ENCODE data around the gene DPYSL3. TPM values are rescaled to one million over a fixed set of nuclear protein-coding genes. Genes with fewer than 3 reads are reported as not detected.

DPYSL3 gene
- total RNA-seq, 2 donors from 2014 or later = 0.05 to 0.12 TPM

DNA sequence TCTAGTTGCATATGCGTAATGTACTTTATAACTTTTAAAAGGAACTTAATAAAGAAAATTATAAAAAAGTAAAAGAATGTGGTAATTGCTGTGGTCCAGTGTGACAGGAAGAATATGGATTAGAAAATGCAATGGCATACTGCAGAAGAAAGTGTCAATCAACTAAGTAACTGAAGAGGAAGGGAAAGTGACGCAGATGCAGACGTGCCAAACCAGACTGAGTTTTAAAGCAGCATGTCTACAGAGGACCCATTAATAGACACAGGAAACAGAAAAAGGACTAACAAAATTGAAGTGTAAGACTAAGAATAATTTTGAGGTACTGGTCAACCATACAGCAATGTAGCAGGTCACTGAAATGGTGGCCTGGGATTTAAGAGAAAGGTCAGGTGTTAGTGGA, 73.3 kb downstream of the DPYSL3 start:
- H3K27me3 Mint-ChIP-seq (ENCODE audit: low read depth) = peaks cover 22% of the 10 kb centered on the region
- H3K4me1 Mint-ChIP-seq (ENCODE audit: low read depth) = no peaks in the 10 kb centered on the region
- no peak overlapping the region for H3K27ac Mint-ChIP-seq
- H3K36me3 Mint-ChIP-seq (ENCODE audit: insufficient read depth in 2 of 2) = no peaks in the 10 kb centered on the region
- no peak for DNase-seq
- no peak overlapping the region for H3K4me3 Mint-ChIP-seq
- no peaks in the 10 kb centered on the region for H3K9me3 Mint-ChIP-seq
- ATAC-seq (replicated peaks in 1 of 2) = no peak

DNA sequence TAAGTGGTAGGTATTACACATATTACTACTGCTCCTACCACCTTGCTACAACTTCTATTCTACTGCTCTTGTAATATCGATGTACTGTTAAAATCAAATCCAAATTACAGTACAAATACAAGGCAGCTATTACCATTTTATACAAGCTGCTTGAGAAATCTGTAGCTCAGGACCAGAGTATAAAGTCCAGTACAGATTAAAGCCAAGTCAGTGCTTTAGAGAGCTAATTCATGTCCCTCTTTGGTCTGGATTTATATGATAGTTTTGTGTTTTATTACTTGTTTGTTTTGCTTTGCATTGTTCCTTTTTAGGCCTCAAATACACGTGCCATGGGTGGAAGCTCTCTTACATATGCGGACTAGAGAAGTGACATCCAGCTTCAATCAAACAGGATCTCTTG, 75.8 kb downstream of the DPYSL3 start:
- H3K27ac Mint-ChIP-seq = no peak overlapping the region
- no peaks in the 10 kb centered on the region for H3K9me3 Mint-ChIP-seq
- ATAC-seq (replicated peaks in 1 of 2) (no peak), DNase-seq (no peak)
- H3K4me1 Mint-ChIP-seq (ENCODE audit: low read depth) = no peaks in the 10 kb centered on the region
- peaks cover 11% of the 10 kb centered on the region for H3K27me3 Mint-ChIP-seq (ENCODE audit: low read depth)
- no peak overlapping the region for H3K4me3 Mint-ChIP-seq
- H3K36me3 Mint-ChIP-seq (ENCODE audit: insufficient read depth in 2 of 2) = no peaks in the 10 kb centered on the region

DNA sequence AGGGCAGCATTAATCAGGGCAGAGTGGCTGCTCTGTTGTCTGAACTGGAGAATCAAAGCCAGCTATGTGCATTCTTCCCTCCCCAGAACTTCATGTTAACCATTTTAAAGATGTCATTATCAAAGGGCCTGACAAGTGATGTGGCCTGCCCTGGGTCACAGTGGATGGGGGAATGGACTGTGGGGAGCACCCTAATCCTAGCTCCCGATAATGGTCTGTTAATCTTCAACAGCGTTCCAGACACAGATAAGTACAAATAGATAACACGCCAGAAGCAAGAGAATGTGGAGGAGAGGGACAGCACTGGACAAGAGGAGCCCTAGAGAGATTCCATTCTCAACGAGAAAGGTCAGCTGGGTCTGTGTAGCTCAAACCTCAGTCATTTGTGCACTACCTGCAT, 77.5 kb downstream of the DPYSL3 start:
- Mint-ChIP-seq H3K36me3 (ENCODE audit: insufficient read depth in 2 of 2) (no peaks in the 10 kb centered on the region), H3K4me3 (no peak overlapping the region), H3K27me3 (ENCODE audit: low read depth) (no peaks in the 10 kb centered on the region), H3K9me3 (no peaks in the 10 kb centered on the region), H3K4me1 (ENCODE audit: low read depth) (no peaks in the 10 kb centered on the region), H3K27ac (no peak overlapping the region)
- ATAC-seq (replicated peaks in 1 of 2) = no peak
- DNase-seq = no peak

DNA sequence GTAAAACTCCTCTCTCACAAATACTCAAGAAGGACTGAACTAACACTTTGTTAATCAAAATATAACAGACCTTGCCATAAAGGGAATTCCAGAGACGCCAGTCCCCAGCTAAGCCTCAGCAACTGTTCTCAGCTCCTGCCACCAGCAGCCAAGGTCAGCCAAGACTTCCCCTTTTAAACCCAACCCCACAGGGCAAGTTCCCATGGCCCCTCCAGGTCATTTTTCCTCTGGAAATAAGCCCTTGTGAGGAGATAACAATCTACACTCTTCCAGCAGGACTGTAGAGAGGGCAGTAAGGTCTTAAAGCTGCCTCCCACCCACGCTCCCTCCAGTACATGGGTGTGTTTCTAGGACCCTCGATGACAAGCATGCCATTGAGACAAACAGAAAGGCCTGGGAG, 78.3 kb downstream of the DPYSL3 start:
- no peaks in the 10 kb centered on the region for H3K9me3 Mint-ChIP-seq
- no peak for DNase-seq
- no peaks in the 10 kb centered on the region for H3K27me3 Mint-ChIP-seq (ENCODE audit: low read depth)
- no peaks in the 10 kb centered on the region for H3K36me3 Mint-ChIP-seq (ENCODE audit: insufficient read depth in 2 of 2)
- ATAC-seq (replicated peaks in 1 of 2) = no peak
- H3K27ac Mint-ChIP-seq = no peak overlapping the region
- H3K4me3 Mint-ChIP-seq = no peak overlapping the region
- no peaks in the 10 kb centered on the region for H3K4me1 Mint-ChIP-seq (ENCODE audit: low read depth)

DNA sequence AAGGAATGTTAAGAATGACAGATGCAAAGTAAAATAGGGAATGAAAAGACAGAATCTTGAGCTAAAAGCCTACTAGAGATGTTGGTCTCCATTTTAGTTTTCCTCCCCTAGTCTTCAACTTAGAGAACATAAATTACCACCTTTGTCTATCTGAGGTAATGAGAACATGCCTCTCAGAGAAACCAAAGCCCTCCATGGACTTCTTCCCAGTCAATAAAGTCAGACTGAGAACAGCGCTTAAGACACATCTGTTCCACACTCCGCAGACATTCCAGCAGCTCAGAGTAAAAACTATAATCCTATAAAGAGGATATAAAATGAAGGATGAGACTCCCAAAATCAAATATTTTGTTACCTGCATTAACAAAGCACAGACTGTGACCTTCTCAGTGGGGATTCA, 79.2 kb downstream of the DPYSL3 start:
- no peaks in the 10 kb centered on the region for H3K9me3 Mint-ChIP-seq
- no peak for ATAC-seq (replicated peaks in 1 of 2)
- no peak for DNase-seq
- no peaks in the 10 kb centered on the region for H3K4me1 Mint-ChIP-seq (ENCODE audit: low read depth)
- no peak overlapping the region for H3K27ac Mint-ChIP-seq
- H3K27me3 Mint-ChIP-seq (ENCODE audit: low read depth) = no peaks in the 10 kb centered on the region
- no peaks in the 10 kb centered on the region for H3K36me3 Mint-ChIP-seq (ENCODE audit: insufficient read depth in 2 of 2)
- no peak overlapping the region for H3K4me3 Mint-ChIP-seq

DNA sequence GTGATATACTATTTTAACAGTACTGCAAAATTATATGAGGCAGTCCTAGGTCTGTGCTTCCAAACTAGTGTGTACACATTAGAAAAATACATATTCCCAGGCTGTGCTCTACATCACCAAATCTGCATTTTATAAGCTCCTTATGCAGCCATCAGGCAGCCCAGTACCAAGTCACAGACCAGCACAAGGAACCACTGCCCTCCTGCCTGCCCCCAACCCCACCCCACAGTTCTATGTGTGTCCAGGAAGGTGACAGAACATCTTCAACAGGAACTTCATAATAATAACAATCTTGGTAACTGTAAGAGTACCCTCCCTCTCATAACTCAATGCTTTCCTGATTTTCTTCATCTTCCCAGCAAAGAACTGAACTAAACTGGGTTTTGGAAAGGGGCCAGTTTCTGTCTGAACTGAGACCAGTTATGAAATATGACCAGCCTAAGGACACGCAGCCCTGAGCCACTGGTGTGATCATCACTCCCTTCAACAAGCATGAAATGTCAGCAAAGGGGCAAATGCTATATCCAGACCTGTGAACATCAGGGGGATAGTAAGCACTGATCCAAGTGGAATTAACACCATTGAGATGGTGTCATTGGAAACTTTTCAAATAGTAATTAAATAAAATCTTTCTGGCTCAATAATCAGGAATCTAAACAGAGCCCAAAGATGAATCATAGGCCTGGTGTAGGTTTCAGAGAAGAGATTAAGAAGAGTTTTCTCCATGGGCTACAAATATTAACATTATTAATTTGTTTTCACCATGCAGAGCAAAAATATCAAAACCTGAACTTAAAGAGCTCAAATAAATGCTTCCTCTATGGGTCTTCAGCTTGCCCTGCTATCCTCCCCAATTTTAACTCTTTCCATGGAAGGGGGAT, 82.1 kb downstream of the DPYSL3 start:
- no peaks in the 10 kb centered on the region for H3K27me3 Mint-ChIP-seq (ENCODE audit: low read depth)
- no peak overlapping the region for H3K4me3 Mint-ChIP-seq
- H3K4me1 Mint-ChIP-seq (ENCODE audit: low read depth) = no peaks in the 10 kb centered on the region
- H3K27ac Mint-ChIP-seq = no peak overlapping the region
- ATAC-seq (replicated peaks in 1 of 2) = no peak
- H3K9me3 Mint-ChIP-seq = no peaks in the 10 kb centered on the region
- no peaks in the 10 kb centered on the region for H3K36me3 Mint-ChIP-seq (ENCODE audit: insufficient read depth in 2 of 2)
- no peak for DNase-seq

DNA sequence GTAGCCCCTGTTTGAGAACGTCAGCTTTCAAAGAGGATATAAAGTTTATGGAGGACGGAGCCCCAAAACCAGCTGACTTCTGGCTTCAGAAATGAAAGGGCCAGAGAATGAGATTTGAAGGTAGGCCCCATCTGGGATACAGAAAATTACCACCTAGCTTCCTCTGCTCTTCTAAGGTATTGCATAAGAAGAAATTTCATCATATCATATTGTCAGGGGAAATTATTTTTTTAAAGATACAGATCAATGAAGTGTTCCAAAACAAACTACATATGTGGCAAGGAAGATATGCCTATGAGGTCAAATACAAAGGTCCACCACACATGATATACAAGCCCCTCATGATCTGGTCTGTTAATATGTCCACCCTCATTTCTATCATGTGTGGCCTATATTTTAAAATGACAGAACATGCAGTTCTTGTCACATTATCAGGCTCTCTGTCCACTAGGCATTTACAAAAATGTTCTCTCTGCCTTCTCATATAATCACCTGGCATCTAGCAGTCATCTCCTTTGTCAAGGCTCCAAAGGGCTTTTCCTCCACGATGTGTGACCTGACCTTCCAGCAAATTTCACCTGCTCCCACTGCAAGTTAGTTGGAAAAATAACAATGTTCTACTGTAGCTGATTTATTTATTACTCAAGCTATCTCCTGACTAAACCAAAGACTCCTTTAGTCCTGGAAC, 83.1 kb downstream of the DPYSL3 start:
- Mint-ChIP-seq H3K27me3 (ENCODE audit: low read depth) (no peaks in the 10 kb centered on the region), H3K27ac (no peak overlapping the region), H3K4me3 (no peak overlapping the region), H3K36me3 (ENCODE audit: insufficient read depth in 2 of 2) (no peaks in the 10 kb centered on the region), H3K4me1 (ENCODE audit: low read depth) (no peaks in the 10 kb centered on the region), H3K9me3 (no peaks in the 10 kb centered on the region)
- ATAC-seq (replicated peaks in 1 of 2) (no peak), DNase-seq (no peak)

DNA sequence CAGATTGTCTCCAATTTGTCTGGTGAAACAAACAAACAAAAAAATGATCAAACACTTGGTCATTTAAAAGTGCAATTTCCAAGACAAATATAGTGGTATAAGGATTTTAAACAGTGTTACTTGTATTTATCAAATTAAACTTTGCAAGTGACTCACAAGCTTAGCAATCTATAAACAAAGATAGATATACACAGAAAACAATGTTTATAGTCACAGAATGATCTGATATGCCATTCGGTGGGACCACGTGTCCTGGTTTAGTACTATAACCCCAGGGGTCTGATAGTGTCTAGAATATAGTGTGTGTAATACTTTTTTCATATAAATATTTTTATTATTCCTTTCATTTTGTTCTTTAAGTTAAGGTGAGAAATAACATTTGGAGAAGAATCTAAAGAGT, 91.3 kb downstream of the DPYSL3 start:
- Mint-ChIP-seq H3K9me3 (no peaks in the 10 kb centered on the region), H3K27ac (no peak overlapping the region), H3K36me3 (ENCODE audit: insufficient read depth in 2 of 2) (no peaks in the 10 kb centered on the region), H3K4me3 (no peak overlapping the region), H3K4me1 (ENCODE audit: low read depth) (no peaks in the 10 kb centered on the region), H3K27me3 (ENCODE audit: low read depth) (no peaks in the 10 kb centered on the region)
- no peak for DNase-seq
- no peak for ATAC-seq (replicated peaks in 1 of 2)

DNA sequence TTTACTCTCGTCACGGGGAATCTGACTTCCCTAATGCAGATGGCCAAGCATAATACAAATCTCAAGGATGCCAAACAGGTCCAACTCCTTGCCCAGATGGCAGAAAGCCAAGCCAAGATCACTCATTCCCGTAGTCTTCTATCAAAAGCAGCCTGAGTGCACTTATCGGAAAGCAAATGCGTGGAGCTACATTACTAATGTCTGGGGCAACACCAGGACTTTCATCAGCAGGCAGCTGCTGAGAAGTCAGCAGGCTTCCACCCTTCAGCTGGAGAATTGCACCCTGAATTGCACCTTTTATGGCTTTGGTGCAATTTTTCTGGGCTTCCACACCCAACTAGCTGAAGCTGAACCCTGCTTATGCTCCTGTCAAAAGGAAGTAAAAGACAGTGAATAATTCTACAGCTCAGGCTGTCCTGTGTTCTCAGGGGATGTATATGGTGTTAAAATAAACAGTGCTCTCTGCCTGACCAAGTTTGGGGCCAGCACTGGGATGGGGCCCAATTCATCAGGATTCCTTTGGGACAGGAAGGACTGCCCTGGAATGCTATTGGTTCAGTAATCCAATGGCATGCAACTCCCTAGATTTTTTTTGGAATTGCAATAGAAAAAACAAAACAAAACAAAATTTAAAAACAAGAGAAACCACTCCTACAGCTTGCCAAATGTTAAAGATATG, 92.6 kb downstream of the DPYSL3 start:
- H3K4me3 Mint-ChIP-seq = no peak overlapping the region

DNA sequence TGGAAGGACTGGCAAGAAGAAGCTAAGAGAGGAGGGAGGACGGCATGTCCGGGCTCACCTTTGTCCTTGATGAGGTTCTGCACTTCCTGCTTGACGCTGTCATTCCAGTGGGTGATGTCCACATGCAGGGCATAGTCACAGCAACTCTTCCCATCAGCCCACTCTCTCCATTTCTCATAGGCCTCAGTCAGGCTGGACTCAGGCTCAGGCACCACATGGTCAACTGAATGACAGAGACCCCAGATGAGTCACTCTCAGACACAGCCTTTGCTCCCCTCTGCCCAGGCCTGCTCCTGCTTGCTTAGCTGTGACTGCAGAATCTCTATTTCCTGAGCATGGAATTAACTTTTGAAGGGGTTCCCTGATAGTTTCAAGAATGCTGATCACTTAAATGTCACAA, 94.2 kb downstream of the DPYSL3 start:
- Mint-ChIP-seq H3K4me1 (ENCODE audit: low read depth) (no peaks in the 10 kb centered on the region), H3K27me3 (ENCODE audit: low read depth) (no peaks in the 10 kb centered on the region), H3K36me3 (ENCODE audit: insufficient read depth in 2 of 2) (no peaks in the 10 kb centered on the region), H3K27ac (no peak overlapping the region), H3K4me3 (no peak overlapping the region), H3K9me3 (no peaks in the 10 kb centered on the region)
- DNase-seq (no peak), ATAC-seq (replicated peaks in 1 of 2) (no peak)

More for the DNA sequence above, 92.6 kb downstream of the DPYSL3 start:
- no peak overlapping the region for H3K27ac Mint-ChIP-seq
- no peaks in the 10 kb centered on the region for H3K9me3 Mint-ChIP-seq
- DNase-seq = no peak
- ATAC-seq (replicated peaks in 1 of 2) = no peak
- H3K36me3 Mint-ChIP-seq (ENCODE audit: insufficient read depth in 2 of 2) = no peaks in the 10 kb centered on the region
- no peaks in the 10 kb centered on the region for H3K27me3 Mint-ChIP-seq (ENCODE audit: low read depth)
- H3K4me1 Mint-ChIP-seq (ENCODE audit: low read depth) = no peaks in the 10 kb centered on the region

DNA sequence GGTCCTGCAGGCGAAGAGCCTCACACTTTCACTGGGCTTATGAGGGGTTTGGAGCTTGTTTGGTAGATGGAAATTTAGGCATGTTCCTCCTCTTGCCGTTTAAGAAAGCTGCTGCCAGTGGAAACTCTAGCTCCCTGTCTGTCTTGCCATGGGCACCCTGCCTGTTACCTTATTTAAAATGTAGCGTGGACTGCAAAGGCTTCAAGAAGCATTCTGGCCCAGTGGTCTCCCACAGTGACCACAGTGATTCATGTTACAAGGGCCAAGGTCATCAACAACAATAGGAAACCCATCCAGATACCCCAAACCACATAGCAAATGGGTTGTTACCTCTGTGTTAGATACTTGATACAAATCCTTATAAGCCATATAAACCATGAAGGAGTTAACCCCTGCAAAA, 96.6 kb downstream of the DPYSL3 start:
- DNase-seq = no peak
- no peak for ATAC-seq (replicated peaks in 1 of 2)
- Mint-ChIP-seq H3K27ac (no peak overlapping the region), H3K27me3 (ENCODE audit: low read depth) (no peaks in the 10 kb centered on the region), H3K4me1 (ENCODE audit: low read depth) (no peaks in the 10 kb centered on the region), H3K4me3 (no peak overlapping the region), H3K36me3 (ENCODE audit: insufficient read depth in 2 of 2) (no peaks in the 10 kb centered on the region), H3K9me3 (no peaks in the 10 kb centered on the region)

DNA sequence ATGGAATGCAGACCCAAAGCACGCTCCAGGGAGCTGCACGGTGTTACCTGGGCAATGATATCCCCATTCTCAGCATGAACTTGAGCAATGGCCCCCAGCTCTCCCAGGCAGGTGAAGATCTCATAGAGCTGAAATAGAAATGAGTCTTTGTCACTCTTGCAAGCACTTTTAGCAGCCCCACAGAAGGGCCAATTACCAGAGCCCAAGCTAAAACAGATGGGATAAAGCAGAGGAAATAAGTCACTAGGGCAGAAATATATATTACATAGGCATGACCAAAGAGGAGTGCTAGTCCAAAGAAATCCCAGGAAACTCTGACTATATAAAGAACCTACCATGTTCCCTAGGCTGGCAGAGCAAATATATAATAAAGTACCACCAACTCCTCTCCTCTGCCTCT, 97.3 kb downstream of the DPYSL3 start:
- DNase-seq = no peak
- Mint-ChIP-seq H3K36me3 (ENCODE audit: insufficient read depth in 2 of 2) (no peaks in the 10 kb centered on the region), H3K4me1 (ENCODE audit: low read depth) (no peaks in the 10 kb centered on the region), H3K27ac (no peak overlapping the region), H3K4me3 (no peak overlapping the region), H3K27me3 (ENCODE audit: low read depth) (no peaks in the 10 kb centered on the region), H3K9me3 (no peaks in the 10 kb centered on the region)
- no peak for ATAC-seq (replicated peaks in 1 of 2)

Data from activated T-cell treated with anti-CD3 and anti-CD28 coated beads, Interleukin-2, amount 50 U/mL, for 72 hours (primary cell).